A673 (cell line): ENCODE data around the gene ACSM4. TPM values are rescaled to one million over a fixed set of nuclear protein-coding genes. Genes with fewer than 3 reads are reported as not detected.
A peak's percentile ranks its signal among the peaks of the same experiment; 100 is the strongest.
"Not testable (repeated sequence)": the region's sequence is repeated elsewhere in the genome, so short reads cannot be mapped to it uniquely, and the experiment has no call there.

Experiments used
- BruUV-seq: library from RNA; stranded (reverse); fragments of 400-500 nt; replicated peaks from 2 replicates; lab custom pipeline; 2021; lab: Mats Ljungman, UMichigan
- CTCF ChIA-PET: fragments of 300-600 bp; sonication (Branson Sonifier 250); formaldehyde crosslinking; loops from one replicate; lab custom pipeline; 2022; ENCODE audit warnings: antibody characterized with exemption; lab: Charles Lee
- POLR2A ChIA-PET: fragments of 300-600 bp; sonication (Branson Sonifier 250); formaldehyde crosslinking; loops from one replicate; lab custom pipeline; 2022; ENCODE audit warnings: antibody characterized with exemption; ENCODE audit not compliant: low non-redundant PET; lab: Charles Lee
- DNase-seq: peaks from one replicate; pipeline ENCODE4 v3.0.0-alpha.2; 2015; ENCODE audit warnings: low spot score
- H3K27ac ChIP-seq: fragments of 200-600 bp; sonication (generic); 2 replicates; pipeline ENCODE4 v1.5.1; 2016; ENCODE audit warnings: mixed run types, low read depth, mild to moderate bottlenecking, mixed read lengths, antibody characterized with exemption, low read length; ENCODE audit not compliant: poor library complexity, severe bottlenecking
- H3K27me3 ChIP-seq: fragments of 200-600 bp; sonication (generic); replicated peaks from 2 replicates; pipeline ENCODE4 v1.6.1; 2017; ENCODE audit warnings: mixed run types, low read depth, mild to moderate bottlenecking, mixed read lengths, antibody characterized with exemption, low read length; ENCODE audit not compliant: insufficient read depth, poor library complexity
- H3K36me3 ChIP-seq: fragments of 200-600 bp; sonication (generic); 2 replicates; pipeline ENCODE4 v1.6.1; 2016; ENCODE audit warnings: mixed run types, mild to moderate bottlenecking, mixed read lengths, antibody characterized with exemption, low read length; ENCODE audit not compliant: insufficient read depth, poor library complexity, severe bottlenecking
- H3K4me1 ChIP-seq: fragments of 200-600 bp; sonication (generic); 2 replicates; pipeline ENCODE4 v1.6.1; 2017; ENCODE audit warnings: mixed run types, mild to moderate bottlenecking, mixed read lengths, antibody characterized with exemption, low read length; ENCODE audit not compliant: insufficient read depth, poor library complexity, severe bottlenecking
- H3K4me3 ChIP-seq: fragments of 200-600 bp; sonication (generic); 2 replicates; pipeline ENCODE4 v1.5.1; 2016; ENCODE audit warnings: low read depth, mixed run types, mild to moderate bottlenecking, mixed read lengths, low read length; ENCODE audit not compliant: poor library complexity, severe bottlenecking
- H3K9me3 ChIP-seq: fragments of 200-600 bp; sonication (generic); 2 replicates; pipeline ENCODE4 v1.6.1; 2016; ENCODE audit warnings: mixed run types, low read depth, mild to moderate bottlenecking, mixed read lengths, antibody characterized with exemption, low read length; ENCODE audit not compliant: poor library complexity, severe bottlenecking
- EZH2 ChIP-seq: fragments of 200-600 bp; sonication (generic); IDR thresholded peaks from 2 replicates; pipeline ENCODE4 v1.6.1; 2017; ENCODE audit warnings: borderline replicate concordance, low read depth, mild to moderate bottlenecking, mixed read lengths, antibody characterized with exemption, low read length; ENCODE audit not compliant: poor library complexity, severe bottlenecking
- intact Hi-C: fragments of 100-400 bp; cut with micrococcal nuclease; formaldehyde crosslinking; loops from one replicate; pipeline ENCODE4 v1.10.0; 2022; ENCODE audit not compliant: unreplicated experiment
- total RNA-seq: library from RNA; stranded (reverse); gene quantifications from 2 replicates; pipeline ENCODE4 v1.2.3, GENCODE V29; 2021
- TF ChIP-seq, protein P1 (sequence below): fragments of 300-800, 200-600 bp; sonication (generic); conservative IDR thresholded peaks from 2 replicates; pipeline ENCODE4 v1.5.1; 2017; ENCODE audit warnings: low read depth, mild to moderate bottlenecking, antibody characterized with exemption, low read length, moderate library complexity, mixed read lengths

ACSM4 gene
- total RNA-seq, 1 experiment from 2014 or later, result not detected

DNA sequence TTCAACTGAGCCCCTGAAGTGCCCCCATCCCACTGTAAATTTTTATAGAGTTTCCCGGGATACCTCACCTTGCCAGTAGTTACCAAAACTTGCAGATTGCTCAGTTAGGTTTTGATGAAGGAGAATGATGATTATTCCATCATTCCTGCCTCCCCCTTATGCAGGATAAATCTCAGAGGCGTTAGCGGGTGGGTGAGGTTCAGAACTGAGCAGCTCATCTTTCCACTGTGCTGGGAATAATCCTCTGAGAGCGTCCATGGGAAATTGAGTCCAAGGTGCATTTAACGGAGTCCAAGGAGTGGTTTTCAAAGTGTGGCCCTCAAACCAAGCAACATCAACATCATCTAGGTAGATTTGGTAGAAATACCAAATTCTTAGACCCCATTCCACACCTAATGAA, 18.7 kb downstream of the ACSM4 start:
- BruUV-seq, result no TSS peak
- CTCF ChIA-PET, result interaction anchor here (0.5 kb wide), 1 partner anchor 117 kb away, joined by 3 read pairs; no protein-coding TSS in a partner anchor
- intact Hi-C loops, result no loop called here

DNA sequence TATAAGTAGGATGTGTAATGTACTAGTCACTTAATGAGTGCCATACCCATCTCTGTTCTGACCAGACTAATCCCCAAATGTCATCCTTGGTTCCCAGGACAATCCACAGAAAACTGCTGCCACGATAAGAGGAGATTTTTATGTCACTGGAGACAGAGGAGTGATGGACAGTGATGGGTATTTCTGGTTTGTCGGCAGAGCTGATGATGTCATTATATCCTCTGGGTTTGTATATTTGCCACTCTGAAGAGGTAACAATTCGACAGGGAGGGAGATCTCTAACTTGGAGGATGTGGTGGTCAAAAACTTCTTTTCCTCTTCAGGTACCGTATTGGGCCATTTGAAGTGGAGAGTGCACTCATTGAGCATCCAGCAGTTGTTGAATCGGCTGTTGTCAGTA, 20.3 kb downstream of the ACSM4 start:
- ChIA-PET POLR2A (no interaction called here), CTCF (no interaction called here)
- DNase-seq, result no peak
- Histone ChIP-seq H3K4me3 (no peak overlapping the region), H3K27me3 (peaks cover 15% of the 10 kb centered on the region), H3K36me3 (no peaks in the 10 kb centered on the region), H3K9me3 (no peaks in the 10 kb centered on the region), H3K27ac (no peak overlapping the region), H3K4me1 (no peaks in the 10 kb centered on the region)
- TF ChIP-seq, protein P1, sequence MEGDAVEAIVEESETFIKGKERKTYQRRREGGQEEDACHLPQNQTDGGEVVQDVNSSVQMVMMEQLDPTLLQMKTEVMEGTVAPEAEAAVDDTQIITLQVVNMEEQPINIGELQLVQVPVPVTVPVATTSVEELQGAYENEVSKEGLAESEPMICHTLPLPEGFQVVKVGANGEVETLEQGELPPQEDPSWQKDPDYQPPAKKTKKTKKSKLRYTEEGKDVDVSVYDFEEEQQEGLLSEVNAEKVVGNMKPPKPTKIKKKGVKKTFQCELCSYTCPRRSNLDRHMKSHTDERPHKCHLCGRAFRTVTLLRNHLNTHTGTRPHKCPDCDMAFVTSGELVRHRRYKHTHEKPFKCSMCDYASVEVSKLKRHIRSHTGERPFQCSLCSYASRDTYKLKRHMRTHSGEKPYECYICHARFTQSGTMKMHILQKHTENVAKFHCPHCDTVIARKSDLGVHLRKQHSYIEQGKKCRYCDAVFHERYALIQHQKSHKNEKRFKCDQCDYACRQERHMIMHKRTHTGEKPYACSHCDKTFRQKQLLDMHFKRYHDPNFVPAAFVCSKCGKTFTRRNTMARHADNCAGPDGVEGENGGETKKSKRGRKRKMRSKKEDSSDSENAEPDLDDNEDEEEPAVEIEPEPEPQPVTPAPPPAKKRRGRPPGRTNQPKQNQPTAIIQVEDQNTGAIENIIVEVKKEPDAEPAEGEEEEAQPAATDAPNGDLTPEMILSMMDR, result no peak
- no peak for TF ChIP-seq EZH2
- BruUV-seq, result no TSS peak
- intact Hi-C loops, result no loop called here

More for the DNA sequence above, 18.7 kb downstream of the ACSM4 start:
- Histone ChIP-seq H3K4me3 (no peak overlapping the region), H3K9me3 (no peaks in the 10 kb centered on the region), H3K36me3 (no peaks in the 10 kb centered on the region), H3K27ac (no peak overlapping the region), H3K4me1 (no peaks in the 10 kb centered on the region), H3K27me3 (peaks cover 11% of the 10 kb centered on the region)
- POLR2A ChIA-PET, result no interaction called here
- no peak for DNase-seq
- TF ChIP-seq EZH2, result no peak
- TF ChIP-seq, protein P1, result no peak

DNA sequence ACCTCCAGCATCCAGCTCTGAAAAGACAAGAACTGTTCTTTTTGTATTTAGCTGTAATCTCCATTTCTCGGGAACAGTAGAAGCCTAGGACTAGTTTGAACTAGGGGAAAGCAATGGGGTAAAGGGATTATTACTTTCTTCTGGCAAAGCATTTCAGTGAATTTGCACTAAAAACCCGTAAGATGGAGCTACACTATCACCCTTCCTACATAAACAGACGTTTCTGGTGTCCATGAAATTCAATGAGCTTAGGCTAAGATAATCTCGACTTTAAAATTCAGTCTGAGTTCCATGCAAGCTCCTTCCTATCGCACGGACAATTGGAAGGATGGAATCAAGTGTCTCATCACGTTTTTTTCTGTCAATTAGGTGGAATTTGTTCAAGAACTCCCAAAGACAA, 24.0 kb downstream of the ACSM4 start:
- ChIA-PET CTCF (interaction anchor here (1.0 kb wide), 1 partner anchor 112 kb away, joined by 3 read pairs; no protein-coding TSS in a partner anchor), POLR2A (no interaction called here)
- H3K36me3 ChIP-seq, result no peaks in the 10 kb centered on the region
- peak; percentile 11 for DNase-seq
- H3K4me3 ChIP-seq, result no peak overlapping the region
- H3K27ac ChIP-seq, result no peak overlapping the region
- no peaks in the 10 kb centered on the region for H3K4me1 ChIP-seq
- no peak for TF ChIP-seq EZH2
- TF ChIP-seq, protein P1, result no peak
- H3K9me3 ChIP-seq, result no peaks in the 10 kb centered on the region
- intact Hi-C loops, result loop anchor here (2.0 kb wide), 1 partner anchor 133 kb away; no protein-coding TSS in a partner anchor
- no TSS peak for BruUV-seq
- H3K27me3 ChIP-seq, result peaks cover 21% of the 10 kb centered on the region

DNA sequence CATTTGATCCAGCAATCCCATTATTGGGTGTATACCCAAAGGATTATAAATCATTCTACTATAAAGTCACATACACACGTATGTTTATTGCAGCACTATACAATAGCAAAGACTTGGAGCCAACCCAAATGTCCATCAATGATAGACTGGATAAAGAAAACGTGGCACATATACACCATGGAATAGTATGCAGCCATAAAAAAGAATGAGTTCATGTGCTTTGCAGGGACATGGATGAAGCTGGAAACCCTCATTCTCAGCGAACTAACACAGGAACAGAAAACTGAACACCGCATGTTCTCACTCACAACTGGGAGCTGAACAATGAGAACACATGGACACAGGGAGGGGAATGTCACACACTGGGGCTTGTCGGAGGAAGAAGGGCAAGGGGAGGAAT, 33.9 kb downstream of the ACSM4 start:
- BruUV-seq, H3K36me3 ChIP-seq, H3K9me3 ChIP-seq, intact Hi-C loops, DNase-seq, H3K4me1 ChIP-seq, H3K27ac ChIP-seq, H3K4me3 ChIP-seq, H3K27me3 ChIP-seq, POLR2A ChIA-PET, CTCF ChIA-PET: not testable (repeated sequence)
